OCI-LY7 (cell line): ENCODE measurements around the gene PPP2R3A. TPM values are rescaled to one million over a fixed set of nuclear protein-coding genes. Genes with fewer than 3 reads are reported as not detected.

Experiments used
- BruUV-seq: library from RNA; stranded (reverse); fragments of 400-500 nt; replicated peaks from 2 replicates; lab custom pipeline; 2021; lab: Mats Ljungman, UMichigan
- CTCF ChIA-PET: fragments of 300-600 bp; sonication (Branson Sonifier 250); formaldehyde crosslinking; loops from one replicate; lab custom pipeline; 2022; ENCODE audit warnings: antibody characterized with exemption; ENCODE audit not compliant: unreplicated experiment; lab: Charles Lee
- POLR2A ChIA-PET: fragments of 300-600 bp; sonication (Branson Sonifier 250); formaldehyde crosslinking; loops from one replicate; lab custom pipeline; 2022; ENCODE audit warnings: antibody characterized with exemption; lab: Charles Lee
- DNase-seq: peaks from one replicate; pipeline ENCODE4 v3.0.0-alpha.2; 2015; ENCODE audit warnings: low spot score
- H2AFZ ChIP-seq: fragments of 200-600 bp; sonication (generic), shearing (Covaris generic); 2 replicates; pipeline ENCODE4 v1.6.1; 2014; ENCODE audit warnings: mild to moderate bottlenecking, antibody characterized with exemption, low read length, moderate library complexity
- H3K27ac ChIP-seq: fragments of 200-600 bp; sonication (generic); 2 replicates; pipeline ENCODE4 v1.5.1; 2014; ENCODE audit warnings: mixed run types, low read depth, mild to moderate bottlenecking, moderate library complexity, low read length, inconsistent platforms; ENCODE audit not compliant: poor library complexity, severe bottlenecking
- H3K36me3 ChIP-seq: fragments of 200-600 bp; sonication (generic); 2 replicates; pipeline ENCODE4 v1.6.1; 2014; ENCODE audit warnings: mild to moderate bottlenecking, antibody characterized with exemption, low read length, moderate library complexity, mixed read lengths; ENCODE audit not compliant: insufficient read depth
- H3K4me1 ChIP-seq: fragments of 200-600 bp; sonication (generic); 2 replicates; pipeline ENCODE4 v1.5.1; 2014; ENCODE audit warnings: mild to moderate bottlenecking, low read length; ENCODE audit not compliant: insufficient read depth, poor library complexity, severe bottlenecking
- H3K4me2 ChIP-seq: fragments of 200-600 bp; sonication (generic); 2 replicates; pipeline ENCODE4 v1.6.1; 2014; ENCODE audit warnings: mild to moderate bottlenecking, low read length
- H3K4me3 ChIP-seq: fragments of 200-600 bp; sonication (generic); 2 replicates; pipeline ENCODE4 v1.5.1; 2014; ENCODE audit warnings: mild to moderate bottlenecking, low read depth, low read length; ENCODE audit not compliant: poor library complexity, severe bottlenecking
- H3K79me2 ChIP-seq: fragments of 200-600 bp; sonication (generic); 2 replicates; pipeline ENCODE4 v1.6.1; 2016; ENCODE audit warnings: low read depth, mild to moderate bottlenecking, low read length, moderate library complexity, mixed read lengths; ENCODE audit not compliant: insufficient read depth
- H3K9me2 ChIP-seq: fragments of 200-600 bp; sonication (generic); 2 replicates; pipeline ENCODE4 v1.6.1; 2016; ENCODE audit warnings: mild to moderate bottlenecking, low read length, mixed read lengths; ENCODE audit not compliant: insufficient read depth
- H3K9me3 ChIP-seq: fragments of 200-600 bp; sonication (generic); 2 replicates; pipeline ENCODE4 v1.6.1; 2014; ENCODE audit warnings: mild to moderate bottlenecking, mixed run types, low read length, mixed read lengths
- H4K20me1 ChIP-seq: fragments of 200-600 bp; sonication (generic); 2 replicates; pipeline ENCODE4 v1.6.1; 2014; ENCODE audit warnings: mild to moderate bottlenecking, antibody characterized with exemption, low read length, moderate library complexity, mixed read lengths; ENCODE audit not compliant: insufficient read depth
- EZH2phosphoT487 ChIP-seq: fragments of 200-600 bp; sonication (generic); IDR thresholded peaks from 2 replicates; pipeline ENCODE4 v1.6.1; 2018; ENCODE audit warnings: low read depth, borderline replicate concordance, mild to moderate bottlenecking, mixed run types, antibody characterized with exemption, low read length, moderate library complexity, mixed read lengths
- intact Hi-C: fragments of 100-400 bp; cut with micrococcal nuclease; formaldehyde crosslinking; loops from one replicate; pipeline ENCODE4 v1.10.0; 2022; ENCODE audit not compliant: unreplicated experiment
- total RNA-seq, 2 experiments: library from RNA; depleted of rRNA in 1 of 2; stranded (reverse); fragments of >200 nt in 1 of 2; shearing (Covaris generic) in 1 of 2; gene quantifications; 2 replicates each; pipeline ENCODE4 v1.2.3, GENCODE V29; 2014 to 2022
- TF ChIP-seq, protein P1 (sequence below): fragments of 200-600 bp; sonication (generic); conservative IDR thresholded peaks from 2 replicates; pipeline ENCODE4 v1.5.1; 2014; ENCODE audit warnings: mild to moderate bottlenecking, antibody characterized with exemption, low read length, moderate library complexity, mixed read lengths

The PPP2R3A gene
- total RNA-seq, 2 experiments from 2014 or later: 0.22 to 0.27 TPM

DNA sequence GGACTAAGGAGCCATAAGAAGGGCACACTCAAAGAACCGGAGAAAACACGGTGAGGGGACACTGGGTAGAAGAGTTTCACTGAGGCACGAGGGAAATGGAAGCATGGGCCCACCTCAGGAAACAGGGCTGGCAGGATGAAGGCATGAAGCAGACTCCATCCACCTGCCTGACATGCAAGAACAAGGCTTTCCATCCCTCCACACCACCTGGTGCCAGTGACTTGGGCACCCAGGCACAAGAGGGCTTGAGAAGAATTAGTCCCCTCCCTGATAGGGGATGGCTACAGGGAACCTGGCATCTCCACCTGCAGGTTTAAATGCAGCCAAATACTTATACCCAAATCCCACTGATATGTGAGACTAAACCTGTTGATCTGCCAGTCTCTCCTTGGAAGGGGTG lies 38.9 kb upstream of the PPP2R3A start:
- no peaks in the 10 kb centered on the region for H3K4me1 ChIP-seq
- H3K4me3 ChIP-seq: no peak overlapping the region
- POLR2A ChIA-PET: no interaction called here
- no peaks in the 10 kb centered on the region for H4K20me1 ChIP-seq
- DNase-seq: no peak
- H3K9me2 ChIP-seq: no peaks in the 10 kb centered on the region
- TF ChIP-seq, protein P1, sequence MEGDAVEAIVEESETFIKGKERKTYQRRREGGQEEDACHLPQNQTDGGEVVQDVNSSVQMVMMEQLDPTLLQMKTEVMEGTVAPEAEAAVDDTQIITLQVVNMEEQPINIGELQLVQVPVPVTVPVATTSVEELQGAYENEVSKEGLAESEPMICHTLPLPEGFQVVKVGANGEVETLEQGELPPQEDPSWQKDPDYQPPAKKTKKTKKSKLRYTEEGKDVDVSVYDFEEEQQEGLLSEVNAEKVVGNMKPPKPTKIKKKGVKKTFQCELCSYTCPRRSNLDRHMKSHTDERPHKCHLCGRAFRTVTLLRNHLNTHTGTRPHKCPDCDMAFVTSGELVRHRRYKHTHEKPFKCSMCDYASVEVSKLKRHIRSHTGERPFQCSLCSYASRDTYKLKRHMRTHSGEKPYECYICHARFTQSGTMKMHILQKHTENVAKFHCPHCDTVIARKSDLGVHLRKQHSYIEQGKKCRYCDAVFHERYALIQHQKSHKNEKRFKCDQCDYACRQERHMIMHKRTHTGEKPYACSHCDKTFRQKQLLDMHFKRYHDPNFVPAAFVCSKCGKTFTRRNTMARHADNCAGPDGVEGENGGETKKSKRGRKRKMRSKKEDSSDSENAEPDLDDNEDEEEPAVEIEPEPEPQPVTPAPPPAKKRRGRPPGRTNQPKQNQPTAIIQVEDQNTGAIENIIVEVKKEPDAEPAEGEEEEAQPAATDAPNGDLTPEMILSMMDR: no peak
- TF ChIP-seq EZH2phosphoT487: no peak
- no peaks in the 10 kb centered on the region for H3K79me2 ChIP-seq
- CTCF ChIA-PET: no interaction called here
- no peak overlapping the region for H3K4me2 ChIP-seq
- H3K36me3 ChIP-seq: no peaks in the 10 kb centered on the region
- no peak overlapping the region for H2AFZ ChIP-seq
- H3K9me3 ChIP-seq: no peaks in the 10 kb centered on the region
- intact Hi-C loops: no loop called here
- H3K27ac ChIP-seq: no peak overlapping the region
- no TSS peak for BruUV-seq

DNA sequence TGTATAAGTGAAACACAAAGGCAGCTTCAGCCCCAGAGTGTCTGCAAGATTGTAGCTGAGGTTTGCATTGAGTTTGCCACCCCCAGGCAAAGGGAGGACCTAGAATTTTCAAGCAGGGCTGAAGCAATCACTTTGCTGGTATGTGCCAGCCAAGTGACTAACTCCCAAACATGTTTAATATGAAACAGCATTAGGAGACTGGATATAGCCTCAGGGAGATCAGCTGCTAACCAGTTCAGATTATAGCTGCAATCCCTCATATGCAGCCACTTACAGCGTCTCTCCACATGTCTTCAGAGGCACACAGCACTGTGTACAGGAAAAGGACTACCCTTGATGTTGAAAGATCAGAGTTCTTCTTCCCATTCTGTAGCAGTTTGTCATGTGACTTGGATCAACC lies 38.4 kb upstream of the PPP2R3A start:
- Histone ChIP-seq H3K4me1 (no peaks in the 10 kb centered on the region), H3K36me3 (no peaks in the 10 kb centered on the region), H3K9me2 (no peaks in the 10 kb centered on the region), H2AFZ (no peak overlapping the region), H3K4me3 (no peak overlapping the region), H4K20me1 (no peaks in the 10 kb centered on the region), H3K4me2 (no peak overlapping the region), H3K27ac (no peak overlapping the region), H3K79me2 (no peaks in the 10 kb centered on the region), H3K9me3 (no peaks in the 10 kb centered on the region)
- CTCF ChIA-PET: no interaction called here
- intact Hi-C loops: no loop called here
- DNase-seq: no peak
- POLR2A ChIA-PET: interaction anchor here (0.6 kb wide), 2 partner anchors 440 to 868 kb away, joined by 3 read pairs; no protein-coding TSS in a partner anchor
- no TSS peak for BruUV-seq
- TF ChIP-seq, protein P1: no peak
- no peak for TF ChIP-seq EZH2phosphoT487

DNA sequence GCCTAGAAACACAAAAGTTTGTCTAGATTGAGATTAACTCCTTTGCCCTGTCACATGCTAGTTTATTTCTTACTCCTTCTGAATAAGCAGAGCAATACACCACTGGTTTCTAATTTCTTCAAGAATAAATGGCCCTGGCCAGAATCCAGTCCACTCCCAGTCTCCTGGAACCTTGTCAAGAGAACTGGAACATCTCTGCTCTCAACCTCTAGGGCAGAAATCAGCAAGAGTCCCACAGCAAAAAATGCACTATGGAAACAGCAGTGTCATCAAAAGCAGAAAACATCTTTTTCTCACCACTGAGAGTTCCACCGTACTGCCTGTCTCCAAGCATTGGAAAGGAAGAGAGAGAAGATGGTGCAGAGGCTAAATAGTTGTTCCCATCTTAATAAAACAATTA lies 35.9 kb upstream of the PPP2R3A start:
- Histone ChIP-seq H4K20me1 (no peaks in the 10 kb centered on the region), H3K9me3 (no peaks in the 10 kb centered on the region), H3K4me2 (no peak overlapping the region), H3K79me2 (no peaks in the 10 kb centered on the region), H3K4me3 (no peak overlapping the region), H3K27ac (no peak overlapping the region), H3K9me2 (no peaks in the 10 kb centered on the region), H2AFZ (no peak overlapping the region), H3K36me3 (no peaks in the 10 kb centered on the region), H3K4me1 (no peaks in the 10 kb centered on the region)
- TF ChIP-seq, protein P1: no peak
- TF ChIP-seq EZH2phosphoT487: no peak
- BruUV-seq: no TSS peak
- intact Hi-C loops: no loop called here
- DNase-seq: no peak
- POLR2A ChIA-PET: no interaction called here
- CTCF ChIA-PET: no interaction called here
